Karpas-422 (cell line): ENCODE measurements around the gene KRT76. TPM values are rescaled to one million over a fixed set of nuclear protein-coding genes. Genes with fewer than 3 reads are reported as not detected.

Experiments used
- DNase-seq: peaks from one replicate; pipeline ENCODE4 v3.0.0-alpha.2; 2015
- H2AFZ ChIP-seq: fragments of 200-600 bp; sonication (generic); 2 replicates; pipeline ENCODE4 v1.6.1; 2014; ENCODE audit warnings: antibody characterized with exemption, low read length, mixed read lengths
- H3K27ac ChIP-seq: fragments of 200-600 bp; sonication (generic); 2 replicates; pipeline ENCODE4 v1.5.1; 2014; ENCODE audit warnings: mild to moderate bottlenecking, low read length, moderate library complexity
- H3K27me3 ChIP-seq: fragments of 200-600 bp; sonication (generic); 2 replicates; pipeline ENCODE4 v1.6.1; 2014; ENCODE audit warnings: low read length, mixed read lengths
- H3K36me3 ChIP-seq: fragments of 200-600 bp; sonication (generic); 2 replicates; pipeline ENCODE4 v1.6.1; 2014; ENCODE audit warnings: low read length, mixed read lengths; ENCODE audit not compliant: insufficient read depth
- H3K4me1 ChIP-seq: fragments of 200-600 bp; sonication (generic); 2 replicates; pipeline ENCODE4 v1.6.1; 2014; ENCODE audit warnings: mild to moderate bottlenecking, low read length, mixed read lengths
- H3K4me2 ChIP-seq: fragments of 200-600 bp; sonication (generic); 2 replicates; pipeline ENCODE4 v1.6.1; 2014; ENCODE audit warnings: low read length, low read depth, mild to moderate bottlenecking; ENCODE audit not compliant: poor library complexity, severe bottlenecking
- H3K4me3 ChIP-seq: fragments of 200-600 bp; sonication (generic); 2 replicates; pipeline ENCODE4 v1.5.1; 2014; ENCODE audit warnings: mild to moderate bottlenecking, antibody characterized with exemption, low read length, mixed read lengths
- H3K79me2 ChIP-seq: fragments of 200-600 bp; sonication (generic); 2 replicates; pipeline ENCODE4 v1.6.1; 2014; ENCODE audit warnings: mild to moderate bottlenecking, low read length, mixed read lengths
- H3K9ac ChIP-seq: fragments of 200-600 bp; sonication (generic); 2 replicates; pipeline ENCODE4 v1.6.0; 2014; ENCODE audit warnings: low read length
- H3K9me2 ChIP-seq: fragments of 200-600 bp; sonication (generic), shearing (Covaris generic); replicated peaks from 2 replicates; pipeline ENCODE4 v1.6.0; 2014; ENCODE audit warnings: mild to moderate bottlenecking, low read length, moderate library complexity; ENCODE audit not compliant: insufficient read depth
- H3K9me3 ChIP-seq: fragments of 300-700, 200-600 bp; sonication (generic); 2 replicates; pipeline ENCODE4 v1.6.1; 2014; ENCODE audit warnings: low read length, mixed read lengths
- H4K20me1 ChIP-seq: fragments of 200-600 bp; sonication (generic); 2 replicates; pipeline ENCODE4 v1.6.1; 2014; ENCODE audit warnings: mild to moderate bottlenecking, antibody characterized with exemption, low read length, low read depth; ENCODE audit not compliant: insufficient read depth
- total RNA-seq: library from RNA; depleted of rRNA; stranded (reverse); fragments of >200 nt; shearing (Covaris generic); gene quantifications from 2 replicates; pipeline ENCODE4 v1.2.3, GENCODE V29; 2014; ENCODE audit warnings: low replicate concordance

The KRT76 gene
- total RNA-seq, 1 experiment from 2014 or later, result not detected

DNA sequence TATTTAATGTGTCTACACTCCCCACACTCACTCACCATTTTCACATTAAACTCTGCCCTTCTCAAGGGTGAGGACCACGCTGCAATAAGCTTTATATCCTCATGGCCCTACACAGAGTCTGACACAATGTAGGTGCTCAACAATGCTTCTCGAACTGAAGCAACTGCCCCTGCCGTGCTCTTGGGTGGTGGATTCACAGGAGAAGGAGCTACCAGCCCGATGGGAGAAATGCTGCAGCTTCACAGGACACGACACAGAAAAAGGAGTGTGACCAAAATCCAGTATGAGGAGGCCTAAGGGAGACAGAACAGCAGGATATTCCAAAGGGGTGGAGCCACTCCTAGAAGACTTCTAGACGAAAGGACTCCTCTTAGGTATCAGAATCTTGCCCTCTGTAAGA lies 25.3 kb upstream of the KRT76 start:
- no peak for DNase-seq
- Histone ChIP-seq H3K4me2 (no peak overlapping the region), H3K27ac (no peak overlapping the region), H3K79me2 (no peaks in the 10 kb centered on the region), H3K4me3 (no peak overlapping the region), H3K9ac (no peak overlapping the region), H3K4me1 (peaks cover 6% of the 10 kb centered on the region), H3K36me3 (no peaks in the 10 kb centered on the region), H3K27me3 (no peaks in the 10 kb centered on the region), H2AFZ (no peak overlapping the region), H4K20me1 (no peaks in the 10 kb centered on the region; the same call in 1 of the 2 replicates), H3K9me2 (no peaks in the 10 kb centered on the region), H3K9me3 (no peaks in the 10 kb centered on the region)

DNA sequence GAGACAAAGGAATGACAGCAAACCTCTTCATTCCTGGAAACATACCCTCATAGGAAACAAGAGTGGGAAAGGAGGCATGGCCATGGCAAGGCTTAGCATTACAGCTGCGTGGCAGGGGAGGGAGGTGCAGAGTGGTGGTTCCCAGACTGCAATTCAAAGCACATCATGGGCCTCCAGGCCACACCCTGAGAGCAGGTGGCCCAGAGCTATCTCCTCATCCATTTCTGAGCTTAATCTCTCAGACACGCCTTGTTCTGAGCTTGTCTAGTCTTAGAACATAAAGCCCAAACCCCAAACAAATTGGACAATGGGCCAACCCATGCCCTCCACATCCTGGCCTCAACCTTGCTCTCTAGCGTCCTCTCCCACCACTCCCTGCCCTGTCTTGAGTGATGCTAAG lies 24.6 kb upstream of the KRT76 start:
- H3K4me3 ChIP-seq, result no peak overlapping the region
- H3K9me2 ChIP-seq, result no peaks in the 10 kb centered on the region
- no peak overlapping the region for H3K27ac ChIP-seq
- no peaks in the 10 kb centered on the region for H3K27me3 ChIP-seq
- H3K36me3 ChIP-seq, result no peaks in the 10 kb centered on the region
- H3K4me1 ChIP-seq, result peaks cover 8% of the 10 kb centered on the region
- no peaks in the 10 kb centered on the region for H3K79me2 ChIP-seq
- H4K20me1 ChIP-seq, result no peaks in the 10 kb centered on the region; the same call in 1 of the 2 replicates
- no peak overlapping the region for H2AFZ ChIP-seq
- H3K9ac ChIP-seq, result no peak overlapping the region
- DNase-seq, result no peak
- H3K9me3 ChIP-seq, result no peaks in the 10 kb centered on the region
- H3K4me2 ChIP-seq, result no peak overlapping the region

DNA sequence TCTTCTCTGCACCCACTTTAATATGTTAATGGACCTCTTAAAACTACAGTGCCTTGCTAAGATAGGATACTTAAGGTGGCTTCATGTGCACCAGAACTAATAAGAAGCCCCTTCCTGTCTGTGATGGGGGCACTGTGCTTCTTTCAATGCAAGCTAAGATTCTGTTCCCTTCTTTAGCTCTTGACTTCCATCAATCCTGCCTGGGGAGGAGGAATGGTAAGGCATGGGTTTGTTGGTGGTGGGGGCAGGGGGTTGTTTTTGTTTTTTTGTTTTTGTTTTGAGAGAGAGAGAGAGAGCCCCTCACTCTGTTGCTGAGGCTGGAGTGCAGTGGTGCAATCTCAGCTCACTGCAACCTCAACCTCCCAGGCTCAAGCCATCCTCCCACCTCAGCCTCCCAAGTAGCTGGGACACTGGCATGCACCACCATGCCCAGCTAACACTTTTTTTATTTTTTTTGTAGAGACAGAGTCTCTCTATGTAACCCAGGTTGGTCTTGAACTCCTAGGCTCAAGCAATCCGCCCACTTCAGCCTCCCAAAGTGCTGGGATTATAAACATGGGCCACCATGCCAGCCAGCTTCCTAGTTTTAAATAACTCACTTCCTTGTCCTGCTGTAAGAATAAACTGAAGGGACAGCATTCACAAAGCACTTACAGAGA lies 23.2 kb upstream of the KRT76 start:
- no peaks in the 10 kb centered on the region for H3K36me3 ChIP-seq
- H3K4me3 ChIP-seq, result no peak overlapping the region
- no peak overlapping the region for H3K4me2 ChIP-seq
- no peaks in the 10 kb centered on the region for H3K9me2 ChIP-seq
- no peak overlapping the region for H3K27ac ChIP-seq
- H2AFZ ChIP-seq, result no peak overlapping the region
- no peaks in the 10 kb centered on the region for H3K79me2 ChIP-seq
- no peaks in the 10 kb centered on the region for H3K9me3 ChIP-seq
- H4K20me1 ChIP-seq, result no peaks in the 10 kb centered on the region
- DNase-seq, result no peak
- H3K4me1 ChIP-seq, result peaks cover 8% of the 10 kb centered on the region
- no peak overlapping the region for H3K9ac ChIP-seq
- no peaks in the 10 kb centered on the region for H3K27me3 ChIP-seq

DNA sequence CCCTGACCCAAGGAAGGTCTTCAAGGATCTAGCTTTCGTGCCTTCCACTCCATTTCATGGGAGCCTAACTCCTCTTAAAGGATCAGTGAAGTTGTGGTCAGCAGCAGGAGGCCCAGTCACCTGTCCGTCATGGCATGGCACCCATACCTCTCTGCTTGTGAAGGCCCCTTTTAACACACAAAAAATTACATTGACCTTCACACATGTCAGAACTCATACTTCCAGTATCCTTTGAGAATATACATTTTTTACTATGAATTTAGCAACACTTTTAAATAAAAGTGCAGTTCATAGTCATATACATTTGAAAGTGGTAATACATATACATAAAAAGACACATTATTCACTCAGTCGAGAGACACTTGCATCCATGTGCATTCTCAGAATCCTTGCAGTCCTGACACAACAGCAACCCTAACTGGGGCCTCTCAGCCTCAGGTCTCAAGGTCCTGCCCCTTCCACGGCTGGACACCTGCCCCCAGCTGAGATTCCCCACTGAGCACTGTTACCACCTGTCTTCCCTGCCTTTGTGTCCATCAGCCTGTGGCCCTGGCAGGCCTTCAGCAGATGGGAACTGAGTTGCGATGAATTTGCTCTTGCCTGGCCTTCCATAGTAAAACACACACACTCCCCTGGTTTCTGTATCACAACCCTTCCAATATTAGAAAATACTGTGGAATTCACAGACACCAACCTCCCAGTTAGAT lies 22.5 kb upstream of the KRT76 start:
- no peak overlapping the region for H3K27ac ChIP-seq
- H3K4me2 ChIP-seq, result no peak overlapping the region
- no peaks in the 10 kb centered on the region for H4K20me1 ChIP-seq
- no peak for DNase-seq
- H3K9me3 ChIP-seq, result no peaks in the 10 kb centered on the region
- peaks cover 8% of the 10 kb centered on the region for H3K4me1 ChIP-seq
- no peaks in the 10 kb centered on the region for H3K27me3 ChIP-seq
- no peaks in the 10 kb centered on the region for H3K79me2 ChIP-seq
- H3K4me3 ChIP-seq, result no peak overlapping the region
- no peaks in the 10 kb centered on the region for H3K36me3 ChIP-seq
- no peaks in the 10 kb centered on the region for H3K9me2 ChIP-seq
- no peak overlapping the region for H2AFZ ChIP-seq
- H3K9ac ChIP-seq, result no peak overlapping the region

DNA sequence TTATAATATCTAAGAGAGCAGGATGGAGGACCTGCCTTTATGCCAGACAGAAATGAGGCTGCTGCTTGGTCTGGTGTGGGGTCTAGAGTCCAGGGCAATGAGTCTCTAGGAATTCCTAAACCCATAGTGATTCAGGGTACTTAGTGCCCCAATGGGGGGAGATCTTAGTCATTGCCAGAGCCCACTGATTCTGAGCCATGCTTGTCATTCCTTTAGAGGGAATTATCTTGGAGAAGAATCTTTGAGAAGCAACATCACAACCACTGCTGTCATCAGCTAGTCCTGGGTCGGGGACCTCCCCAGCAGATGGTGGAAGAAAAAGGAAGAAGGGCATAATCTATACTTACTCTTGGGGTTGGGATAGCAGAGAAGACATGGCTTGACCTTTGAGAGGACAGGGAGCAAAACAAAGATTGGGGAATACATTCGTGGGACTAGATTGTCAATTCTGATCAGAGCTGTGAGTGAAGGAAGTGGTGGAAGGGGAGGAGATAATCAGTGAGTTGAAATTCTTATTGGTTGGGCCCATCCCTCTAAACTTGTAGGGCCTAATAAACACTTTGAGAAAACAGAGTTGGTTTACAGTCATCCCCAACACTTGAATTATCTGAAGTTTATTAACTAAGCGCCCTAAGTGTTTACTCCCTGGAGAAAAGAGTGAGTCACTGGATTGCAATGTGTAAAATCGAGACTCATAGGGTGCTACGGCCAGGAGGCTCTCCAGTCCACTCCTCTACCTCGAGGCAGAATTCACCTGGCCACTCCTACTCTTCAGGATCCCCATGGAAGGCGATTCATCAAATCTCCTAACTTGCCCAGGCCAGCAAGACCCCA lies 21.7 kb upstream of the KRT76 start:
- no peak overlapping the region for H3K4me3 ChIP-seq
- no peak overlapping the region for H3K27ac ChIP-seq
- H4K20me1 ChIP-seq, result no peaks in the 10 kb centered on the region
- H2AFZ ChIP-seq, result no peak overlapping the region
- no peaks in the 10 kb centered on the region for H3K27me3 ChIP-seq
- H3K4me2 ChIP-seq, result no peak overlapping the region
- H3K79me2 ChIP-seq, result no peaks in the 10 kb centered on the region
- DNase-seq, result no peak
- no peaks in the 10 kb centered on the region for H3K9me2 ChIP-seq
- H3K36me3 ChIP-seq, result no peaks in the 10 kb centered on the region
- peaks cover 8% of the 10 kb centered on the region for H3K4me1 ChIP-seq
- no peaks in the 10 kb centered on the region for H3K9me3 ChIP-seq
- H3K9ac ChIP-seq, result no peak overlapping the region

DNA sequence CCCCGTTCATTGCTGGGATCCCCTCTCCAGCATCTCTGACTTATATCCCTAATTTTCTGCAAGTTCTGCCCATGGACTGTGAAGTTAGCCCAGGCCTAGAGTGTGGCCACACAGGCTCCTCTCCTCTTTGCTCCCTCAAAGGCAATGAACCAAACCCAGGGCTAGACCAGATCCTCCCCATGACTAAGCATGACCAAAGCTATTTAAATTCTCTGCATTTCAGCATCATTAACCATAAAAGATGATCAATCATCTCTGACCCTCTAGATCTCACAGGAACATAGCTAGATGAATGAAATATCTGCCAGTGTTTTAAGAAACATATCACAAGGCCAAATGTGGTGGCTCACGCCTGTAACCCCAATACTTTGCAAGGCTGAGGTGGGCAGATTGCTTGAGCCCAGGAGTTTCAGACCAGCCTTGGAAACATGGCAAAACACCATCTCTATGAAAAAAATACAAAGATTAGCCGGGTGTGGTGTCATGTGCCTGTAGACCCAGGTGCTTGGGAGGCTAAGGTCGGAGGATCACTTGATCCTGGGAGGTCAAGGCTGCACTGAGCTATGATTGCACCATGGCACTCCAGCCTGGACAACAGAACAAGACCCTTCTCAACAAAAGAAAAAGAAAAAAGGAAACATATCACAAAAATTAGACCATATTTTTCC lies 21.0 kb upstream of the KRT76 start:
- Histone ChIP-seq H3K4me3 (no peak overlapping the region), H3K79me2 (no peaks in the 10 kb centered on the region), H3K27ac (no peak overlapping the region), H4K20me1 (no peaks in the 10 kb centered on the region), H3K27me3 (no peaks in the 10 kb centered on the region), H3K4me1 (peaks cover 8% of the 10 kb centered on the region), H3K4me2 (no peak overlapping the region), H3K9ac (no peak overlapping the region), H3K9me2 (no peaks in the 10 kb centered on the region), H3K36me3 (no peaks in the 10 kb centered on the region), H3K9me3 (no peaks in the 10 kb centered on the region), H2AFZ (no peak overlapping the region)
- DNase-seq, result no peak

DNA sequence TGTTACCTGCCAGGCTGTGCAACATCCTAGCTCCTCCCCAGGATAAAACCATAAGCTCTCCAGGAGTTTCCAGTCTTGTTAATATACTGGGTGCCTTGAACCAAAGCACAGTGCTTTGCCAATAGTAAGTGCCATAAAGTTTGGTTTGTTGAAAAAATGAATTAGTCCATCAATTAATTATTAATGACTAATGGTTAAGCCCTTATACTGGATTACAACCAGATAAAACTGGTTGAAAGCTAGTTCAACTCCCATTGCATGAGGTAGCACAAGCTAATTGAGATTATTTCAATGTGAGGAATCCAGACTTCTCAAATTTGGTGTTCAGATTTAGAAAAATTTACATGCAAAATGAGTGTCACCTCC lies 20.4 kb upstream of the KRT76 start:
- H3K9me2 ChIP-seq, result no peaks in the 10 kb centered on the region
- H3K4me3 ChIP-seq, result no peak overlapping the region
- no peak overlapping the region for H3K9ac ChIP-seq
- no peaks in the 10 kb centered on the region for H3K79me2 ChIP-seq
- no peak for DNase-seq
- no peak overlapping the region for H2AFZ ChIP-seq
- no peaks in the 10 kb centered on the region for H3K9me3 ChIP-seq
- H3K36me3 ChIP-seq, result no peaks in the 10 kb centered on the region
- H3K4me2 ChIP-seq, result no peak overlapping the region
- no peak overlapping the region for H3K27ac ChIP-seq
- H3K4me1 ChIP-seq, result peaks cover 8% of the 10 kb centered on the region
- H4K20me1 ChIP-seq, result no peaks in the 10 kb centered on the region
- H3K27me3 ChIP-seq, result no peaks in the 10 kb centered on the region
